AG04450 (cell line): ENCODE data around the gene RCHY1. TPM values are rescaled to one million over a fixed set of nuclear protein-coding genes. Genes with fewer than 3 reads are reported as not detected.
"Not testable (repeated sequence)": the region's sequence is repeated elsewhere in the genome, so short reads cannot be mapped to it uniquely, and the experiment has no call there.

ENCODE experiments used
- CTCF ChIA-PET: fragments of 300-600, 350-600 bp; formaldehyde crosslinking; extraction: SDS; loops from one replicate; lab custom pipeline; 2022; ENCODE audit warnings: antibody characterized with exemption, inconsistent platforms; lab: Charles Lee
- POLR2A ChIA-PET: fragments of 350-600 bp; formaldehyde crosslinking; extraction: SDS; loops from one replicate; lab custom pipeline; 2021; ENCODE audit warnings: antibody characterized with exemption, inconsistent platforms; lab: Yijun Ruan, JAX
- DNase-seq: peaks from one replicate; pipeline ENCODE4 v3.0.0-alpha.2; 2011; ENCODE audit warnings: low read depth, low spot score
- H3K27ac ChIP-seq: one replicate; pipeline ENCODE4 v1.5.1; 2012; ENCODE audit warnings: low read depth, low read length, control low read depth
- H3K27me3 ChIP-seq: one replicate; pipeline ENCODE4 v1.6.0; 2012; ENCODE audit warnings: low read length; ENCODE audit not compliant: control insufficient read depth, insufficient read depth
- H3K4me3 ChIP-seq: 2 replicates; pipeline ENCODE4 v1.5.1; 2011; ENCODE audit warnings: mild to moderate bottlenecking, low read depth, low read length, control low read depth
- H3K9me3 ChIP-seq: 2 replicates; pipeline ENCODE4 v1.5.1; 2012; ENCODE audit warnings: low read length; ENCODE audit not compliant: control insufficient read depth, insufficient read depth
- CTCF ChIP-seq: IDR thresholded peaks from 2 replicates; pipeline ENCODE4 v1.5.1; 2011; ENCODE audit warnings: low read depth, low read length, control low read depth, inconsistent platforms
- polyA plus RNA-seq: library from polyadenylated mRNA; depleted of rRNA; stranded (reverse); fragments of >200 nt; gene quantifications from 2 replicates; pipeline ENCODE4 v1.2.3, GENCODE V29; 2011

RCHY1 gene
- polyA plus RNA-seq, 1 experiment: 34.0 TPM

GRCh38 chr4:75542824-75543223, 28.6 kb upstream of the RCHY1 start:
- ChIA-PET CTCF (interaction anchor here (0.9 to 1.1 kb wide), 2 partner anchors 27 to 305 kb away, joined by 3 read pairs; no protein-coding TSS in a partner anchor), POLR2A (interaction anchor here (0.8 to 1.2 kb wide), 2 partner anchors 28 to 130 kb away, joined by 3 read pairs; partner anchors contain the start of gene G3BP2)
- no peak for TF ChIP-seq CTCF
- peak; percentile 44 for DNase-seq
- Histone ChIP-seq H3K9me3 (no peaks in the 10 kb centered on the region), H3K4me3 (no peak overlapping the region), H3K27ac (no peak overlapping the region), H3K27me3 (no peaks in the 10 kb centered on the region)

GRCh38 chr4:75537308-75537707, 23.1 kb upstream of the RCHY1 start:
- H3K27ac ChIP-seq, DNase-seq, H3K27me3 ChIP-seq, H3K4me3 ChIP-seq, POLR2A ChIA-PET, H3K9me3 ChIP-seq, CTCF ChIA-PET: not testable (repeated sequence)

- DNase-seq, H3K27ac ChIP-seq, H3K9me3 ChIP-seq, H3K27me3 ChIP-seq, POLR2A ChIA-PET, H3K4me3 ChIP-seq, CTCF ChIA-PET: not testable (repeated sequence)
Observed at GRCh38 chr4:75533926-75534325, 19.7 kb upstream of the RCHY1 start.

GRCh38 chr4:75533339-75533887, 19.2 kb upstream of the RCHY1 start:
- CTCF ChIA-PET: interaction anchor here (0.6 kb wide), 1 partner anchor 79 kb away, joined by 3 read pairs; no protein-coding TSS in a partner anchor
- H3K27ac ChIP-seq, H3K27me3 ChIP-seq, DNase-seq, POLR2A ChIA-PET, H3K4me3 ChIP-seq, H3K9me3 ChIP-seq: not testable (repeated sequence)

- DNase-seq, H3K9me3 ChIP-seq, H3K27ac ChIP-seq, H3K27me3 ChIP-seq, H3K4me3 ChIP-seq, POLR2A ChIA-PET, CTCF ChIA-PET: not testable (repeated sequence)
Observed at GRCh38 chr4:75531536-75532143, 17.4 kb upstream of the RCHY1 start.

- DNase-seq: no peak
- Histone ChIP-seq H3K9me3 (no peaks in the 10 kb centered on the region), H3K27me3 (no peaks in the 10 kb centered on the region), H3K27ac (no peak overlapping the region), H3K4me3 (no peak overlapping the region)
- TF ChIP-seq CTCF: no peak
- ChIA-PET POLR2A (no interaction called here), CTCF (no interaction called here)
Observed at GRCh38 chr4:75530556-75531322, 16.5 kb upstream of the RCHY1 start.

- POLR2A ChIA-PET: no interaction called here
- H3K9me3 ChIP-seq: no peaks in the 10 kb centered on the region
- no peak for DNase-seq
- no peak overlapping the region for H3K27ac ChIP-seq
- H3K27me3 ChIP-seq: no peaks in the 10 kb centered on the region
- H3K4me3 ChIP-seq: no peak overlapping the region
- TF ChIP-seq CTCF: no peak
- CTCF ChIA-PET: no interaction called here
Observed at GRCh38 chr4:75527482-75527881, 13.3 kb upstream of the RCHY1 start.
